CD4-positive, alpha-beta T cell treated with Interleukin-15 for 4 hours (primary cell): ENCODE results near the gene SPANXA1.
"Not testable (repeated sequence)": the region's sequence is repeated elsewhere in the genome, so short reads cannot be mapped to it uniquely, and the experiment has no call there.

ENCODE experiments used
- DNase-seq: peaks from one replicate; pipeline ENCODE4 v3.0.0-alpha.2; 2020; ENCODE audit warnings: low spot score

Gene SPANXA1, protein sequence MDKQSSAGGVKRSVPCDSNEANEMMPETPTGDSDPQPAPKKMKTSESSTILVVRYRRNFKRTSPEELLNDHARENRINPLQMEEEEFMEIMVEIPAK

DNA sequence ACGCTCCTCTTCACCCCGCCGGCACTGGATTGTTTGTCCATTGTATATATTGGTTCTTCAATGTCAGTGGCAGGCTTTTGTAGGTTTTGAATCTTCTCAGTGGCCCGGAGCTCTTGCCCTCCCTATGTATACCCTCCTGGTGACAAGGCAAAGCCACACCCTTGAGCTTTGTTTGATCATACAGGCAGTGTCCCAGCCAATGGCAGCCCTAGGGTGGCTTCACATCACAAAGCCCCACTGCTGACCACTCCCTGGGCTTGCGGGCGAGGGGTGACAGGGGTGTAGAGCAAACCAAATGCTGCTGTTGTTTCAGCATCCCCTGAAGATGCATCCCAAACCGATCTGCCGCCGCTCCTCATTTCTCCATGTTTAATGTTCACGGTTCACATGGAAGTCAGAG, at the start of gene SPANXA1:
Gene SPANXA1 (minus strand): TSS at position 101 of the 400 bp plus-strand sequence. CDS start 60 bp downstream, at position 41.
- not testable (repeated sequence) for DNase-seq

DNA sequence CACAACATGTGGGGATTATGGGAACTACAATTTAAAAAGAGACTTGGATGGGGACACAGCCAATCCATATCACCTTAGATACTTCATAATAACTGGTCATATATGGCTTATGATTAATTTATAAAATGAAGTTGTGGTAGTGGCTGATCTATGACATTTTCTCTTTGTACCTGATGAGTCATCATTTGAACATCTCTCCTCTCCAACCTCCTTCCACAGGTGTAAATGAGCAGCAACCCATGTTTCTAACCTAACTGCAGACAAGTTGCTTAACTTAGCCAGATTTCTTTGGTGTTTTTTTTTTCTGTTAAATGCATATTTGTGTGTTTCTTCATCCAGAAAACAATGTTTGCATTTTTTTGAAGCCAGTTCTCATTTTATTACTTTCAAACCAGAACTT, 47.6 kb upstream of the SPANXA1 start:
- DNase-seq: no peak

DNA sequence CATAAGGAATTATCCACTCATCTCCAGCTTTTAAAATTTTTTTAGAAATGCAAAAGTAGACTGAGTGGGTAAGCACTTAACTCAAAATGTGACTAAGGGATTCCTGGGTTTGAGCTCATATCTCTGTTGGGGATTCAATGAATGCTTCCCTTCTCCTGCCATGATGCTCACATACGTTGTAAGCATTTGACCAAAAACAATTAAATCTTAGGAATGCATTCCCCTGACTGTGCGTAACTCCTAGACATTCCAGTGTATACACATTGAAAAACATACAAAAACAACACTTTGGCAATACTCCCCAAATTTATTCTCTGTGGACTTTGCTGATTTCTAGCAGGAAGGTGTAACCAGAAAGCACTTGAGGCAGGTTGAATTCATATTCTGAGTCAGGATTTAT, 34.8 kb upstream of the SPANXA1 start:
- no peak for DNase-seq

DNA sequence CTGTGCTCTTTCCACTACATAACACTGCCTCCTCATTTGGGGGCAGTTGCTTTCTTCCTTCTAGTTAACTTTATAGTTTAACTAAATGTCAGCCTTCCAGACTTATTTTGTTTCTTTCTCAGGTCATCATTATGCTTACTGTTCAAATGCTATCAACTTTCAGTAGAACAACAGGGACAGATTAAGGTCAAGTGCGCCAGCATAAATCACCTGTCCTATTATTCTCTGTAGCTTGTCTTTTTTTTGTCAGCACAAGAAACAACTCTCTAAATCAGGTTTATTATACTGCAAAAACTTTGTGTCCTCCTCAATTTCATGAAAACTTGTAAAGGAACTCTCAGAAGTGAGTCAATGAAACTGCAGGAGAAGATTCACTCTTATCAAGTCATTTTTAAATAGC, 24.6 kb upstream of the SPANXA1 start:
- no peak for DNase-seq

DNA sequence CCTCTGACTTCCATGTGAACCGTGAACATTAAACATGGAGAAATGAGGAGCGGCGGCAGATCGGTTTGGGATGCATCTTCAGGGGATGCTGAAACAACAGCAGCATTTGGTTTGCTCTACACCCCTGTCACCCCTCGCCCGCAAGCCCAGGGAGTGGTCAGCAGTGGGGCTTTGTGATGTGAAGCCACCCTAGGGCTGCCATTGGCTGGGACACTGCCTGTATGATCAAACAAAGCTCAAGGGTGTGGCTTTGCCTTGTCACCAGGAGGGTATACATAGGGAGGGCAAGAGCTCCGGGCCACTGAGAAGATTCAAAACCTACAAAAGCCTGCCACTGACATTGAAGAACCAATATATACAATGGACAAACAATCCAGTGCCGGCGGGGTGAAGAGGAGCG, 4.9 kb upstream of the SPANXA1 start, which contains the start of gene SPANXA2:
Gene SPANXA2 (plus strand): TSS at position 301 of the 400 bp plus-strand sequence. CDS start 60 bp downstream, at position 361.
- not testable (repeated sequence) for DNase-seq

DNA sequence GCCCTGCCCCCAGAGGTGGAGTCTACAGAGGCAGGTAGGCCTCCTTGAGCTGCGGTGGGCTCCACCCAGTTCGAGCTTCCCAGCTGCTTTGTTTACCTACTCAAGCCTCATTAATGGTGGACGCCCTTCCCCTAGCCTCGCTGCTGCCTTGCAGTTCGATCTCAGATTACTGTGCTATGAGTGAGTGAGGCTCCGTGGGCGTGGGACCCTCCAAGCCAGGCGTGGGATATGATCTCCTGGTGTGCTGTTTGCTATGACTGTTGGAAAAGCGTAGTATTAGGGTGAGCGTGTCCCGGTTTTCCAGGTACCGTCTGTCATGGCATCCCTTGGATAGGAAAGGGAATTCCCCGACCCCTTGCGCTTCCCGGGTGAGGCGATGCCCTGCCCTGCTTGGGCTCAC, 42.0 kb downstream of the SPANXA1 start:
- not testable (repeated sequence) for DNase-seq
